Measurements from ENCODE around the gene KIZ. TPM values are rescaled to one million over a fixed set of nuclear protein-coding genes. Genes with fewer than 3 reads are reported as not detected.

KIZ gene
- total and polyA plus RNA-seq, 7 donors: 4.6 to 26.2 (median 18.6) TPM

GRCh38 chr20:21125072-21125848 lies 622 bp upstream of the KIZ start:
- peak; percentile 43 to 62 for DNase-seq
- peak overlapping the region; percentile 91 for H3K27ac ChIP-seq
- intact Hi-C loops (cut with DNase I): loop anchor here in 1 of 2 donors (10.0 kb wide), 2 partner anchors 260 to 290 kb away; no protein-coding TSS in a partner anchor

GRCh38 chr20:21126581-21126870 lies 644 bp downstream of the KIZ start:
- DNase-seq: no peak
- H3K4me1 ChIP-seq: peaks cover 12% of the 10 kb centered on the region
- H3K27me3 ChIP-seq (ENCODE audit: insufficient read depth in 3 of 3, low read length in 2 of 3): no peaks in the 10 kb centered on the region
- intact Hi-C loops (cut with DNase I): loop anchor here in 1 of 2 donors (10.0 kb wide), 2 partner anchors 262 to 292 kb away; no protein-coding TSS in a partner anchor
- peak overlapping the region; percentile 91 for H3K27ac ChIP-seq
- ATAC-seq: peak in 3 of 4 donors; percentile 17 to 49 (median 47)
- no peaks in the 10 kb centered on the region for H3K9me3 ChIP-seq
- WGBS, 3 donors: 4 to 5% (median 4%) methylated on average over 8 of the region's 8 CpGs
- no peaks in the 10 kb centered on the region for H3K36me3 ChIP-seq (ENCODE audit: insufficient read depth in 1 of 2, low read depth in 1 of 2)
- peak overlapping the region; percentile 91 for H3K4me3 ChIP-seq
- TF ChIP-seq CTCF (IDR thresholded peaks at IDR 0.05): no peak

More at GRCh38 chr20:21125072-21125848, 622 bp upstream of the KIZ start:
- peaks cover 12% of the 10 kb centered on the region for H3K4me1 ChIP-seq
- TF ChIP-seq CTCF (IDR thresholded peaks at IDR 0.05): peak; percentile 16
- H3K36me3 ChIP-seq (ENCODE audit: insufficient read depth in 1 of 2, low read depth in 1 of 2): no peaks in the 10 kb centered on the region
- H3K9me3 ChIP-seq: no peaks in the 10 kb centered on the region
- H3K4me3 ChIP-seq: peak overlapping the region; percentile 91
- H3K27me3 ChIP-seq (ENCODE audit: insufficient read depth in 3 of 3, low read length in 2 of 3): no peaks in the 10 kb centered on the region
- 2 to 5% (median 3%) methylated on average over 19 to 25 of the region's 25 CpGs for WGBS, 3 donors
- ATAC-seq: peak; percentile 49 to 70 (median 64)

GRCh38 chr20:21127201-21127981 lies 1.5 kb downstream of the KIZ start:
- Histone ChIP-seq H3K36me3 (ENCODE audit: insufficient read depth in 1 of 2, low read depth in 1 of 2) (peaks cover 0 to 5% of the 10 kb centered on the region in 2 donors), H3K27me3 (ENCODE audit: insufficient read depth in 3 of 3, low read length in 2 of 3) (no peaks in the 10 kb centered on the region), H3K27ac (peak overlapping the region; percentile 91), H3K4me1 (peaks cover 12% of the 10 kb centered on the region), H3K4me3 (peak overlapping the region; percentile 91), H3K9me3 (no peaks in the 10 kb centered on the region)
- ATAC-seq (no peak), DNase-seq (no peak)
- TF ChIP-seq CTCF (IDR thresholded peaks at IDR 0.05): no peak
- WGBS, 3 donors: 62 to 74% (median 63%) methylated on average over 5 of the region's 5 CpGs
- intact Hi-C loops (cut with DNase I): loop anchor here in 1 of 2 donors (10.0 kb wide), 2 partner anchors 263 to 293 kb away; no protein-coding TSS in a partner anchor

GRCh38 chr20:21129861-21130260 lies 4.0 kb downstream of the KIZ start:
- no peak overlapping the region for H3K4me3 ChIP-seq
- no peak overlapping the region for H3K27ac ChIP-seq
- no peaks in the 10 kb centered on the region for H3K9me3 ChIP-seq
- intact Hi-C loops (cut with DNase I): loop anchor here in 1 of 2 donors (10.0 kb wide), 2 partner anchors 265 to 295 kb away; no protein-coding TSS in a partner anchor
- peaks cover 23% of the 10 kb centered on the region for H3K4me1 ChIP-seq
- no peak for TF ChIP-seq CTCF (IDR thresholded peaks at IDR 0.05)
- H3K36me3 ChIP-seq (ENCODE audit: insufficient read depth in 1 of 2, low read depth in 1 of 2): peaks cover 0 to 9% of the 10 kb centered on the region in 2 donors
- DNase-seq (no peak), ATAC-seq (no peak)
- WGBS, 3 donors: 69 to 82% (median 80%) methylated on average over 5 of the region's 5 CpGs
- H3K27me3 ChIP-seq (ENCODE audit: insufficient read depth in 3 of 3, low read length in 2 of 3): no peaks in the 10 kb centered on the region
